Measurements from ENCODE around the gene CDH4. TPM values are rescaled to one million over a fixed set of nuclear protein-coding genes. Genes with fewer than 3 reads are reported as not detected.

Gene CDH4
- total RNA-seq, 1 experiment from 2014 or later, result 5.3 TPM

DNA sequence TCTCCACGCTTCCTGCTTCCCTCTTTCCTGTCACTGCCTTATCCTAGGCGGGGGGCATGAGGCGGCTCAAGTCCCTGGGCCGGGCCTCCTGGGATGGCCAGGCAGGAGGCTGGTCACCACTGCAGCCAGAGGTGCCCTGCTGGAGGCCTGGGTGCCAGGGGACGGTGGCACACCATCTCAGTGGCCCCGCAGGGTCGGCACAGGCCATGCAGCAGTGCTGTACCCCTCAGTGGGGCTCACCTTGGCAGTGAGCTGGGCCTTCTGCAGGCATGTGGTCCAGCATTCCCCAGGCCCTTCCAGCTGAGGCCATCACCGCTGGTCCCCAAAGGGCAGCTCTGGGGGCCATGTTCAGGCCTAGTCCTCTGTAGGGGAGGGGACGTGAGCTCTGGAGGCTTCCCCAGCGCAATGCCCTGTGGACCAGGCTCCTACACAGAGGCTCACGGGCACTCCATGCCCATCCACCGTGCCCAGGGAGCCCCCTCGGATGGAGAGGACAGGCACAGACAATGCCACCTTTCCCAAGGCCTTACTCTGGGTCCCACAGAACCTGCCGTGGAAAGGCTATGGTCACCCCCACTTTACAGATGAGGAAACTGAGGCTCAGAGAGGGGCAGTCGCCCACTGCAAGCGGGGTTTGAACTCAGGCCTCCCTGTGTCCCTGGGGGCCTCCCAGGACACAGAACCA is 689.8 kb downstream of the CDH4 start:
- DNase-seq (ENCODE audit: low spot score) (peak; percentile 6), ATAC-seq (no peak)
- no peak overlapping the region for H3K4me3 Mint-ChIP-seq
- no peaks in the 10 kb centered on the region for H3K9me3 Mint-ChIP-seq
- ChIA-PET POLR2A (interaction anchor here (0.6 kb wide), 1 partner anchor 214 kb away, joined by 3 read pairs; no protein-coding TSS in a partner anchor), CTCF (no interaction called here)
- H3K27me3 Mint-ChIP-seq (ENCODE audit: low read depth), result no peaks in the 10 kb centered on the region
- H3K36me3 Mint-ChIP-seq, result peaks cover 5% of the 10 kb centered on the region
- H3K27ac Mint-ChIP-seq, result no peak overlapping the region
- peaks cover 3% of the 10 kb centered on the region for H3K4me1 Mint-ChIP-seq
- TF ChIP-seq ATF3 (CRISPR knock-in tag; conservative IDR thresholded peaks at IDR 0.05) (no peak), ZNF416 (CRISPR knock-in tag; IDR thresholded peaks at IDR 0.05) (no peak), ZSCAN18 (CRISPR knock-in tag; IDR thresholded peaks at IDR 0.05) (no peak), ELF4 (CRISPR knock-in tag; IDR thresholded peaks at IDR 0.05; ENCODE audit: low read depth) (no peak), ZNF281 (CRISPR knock-in tag; IDR thresholded peaks at IDR 0.05) (no peak), ZNF396 (CRISPR knock-in tag; IDR thresholded peaks at IDR 0.05; ENCODE audit: borderline replicate concordance) (no peak), CTCF (IDR thresholded peaks at IDR 0.05) (no peak), ESRRA (CRISPR knock-in tag; IDR thresholded peaks at IDR 0.05; ENCODE audit: borderline replicate concordance) (no peak), ZNF263 (CRISPR knock-in tag; IDR thresholded peaks at IDR 0.05; ENCODE audit: low read depth) (no peak), TCF7 (CRISPR knock-in tag; IDR thresholded peaks at IDR 0.05; ENCODE audit: low read depth) (no peak), OVOL2 (CRISPR knock-in tag; IDR thresholded peaks at IDR 0.05; ENCODE audit: borderline replicate concordance) (no peak), ZNF423 (CRISPR knock-in tag; IDR thresholded peaks at IDR 0.05) (no peak), FOXJ3 (CRISPR knock-in tag; IDR thresholded peaks at IDR 0.05; ENCODE audit: borderline replicate concordance) (no peak), NFE2L1 (CRISPR knock-in tag; IDR thresholded peaks at IDR 0.05) (no peak)
- TF ChIP-seq, protein P1, sequence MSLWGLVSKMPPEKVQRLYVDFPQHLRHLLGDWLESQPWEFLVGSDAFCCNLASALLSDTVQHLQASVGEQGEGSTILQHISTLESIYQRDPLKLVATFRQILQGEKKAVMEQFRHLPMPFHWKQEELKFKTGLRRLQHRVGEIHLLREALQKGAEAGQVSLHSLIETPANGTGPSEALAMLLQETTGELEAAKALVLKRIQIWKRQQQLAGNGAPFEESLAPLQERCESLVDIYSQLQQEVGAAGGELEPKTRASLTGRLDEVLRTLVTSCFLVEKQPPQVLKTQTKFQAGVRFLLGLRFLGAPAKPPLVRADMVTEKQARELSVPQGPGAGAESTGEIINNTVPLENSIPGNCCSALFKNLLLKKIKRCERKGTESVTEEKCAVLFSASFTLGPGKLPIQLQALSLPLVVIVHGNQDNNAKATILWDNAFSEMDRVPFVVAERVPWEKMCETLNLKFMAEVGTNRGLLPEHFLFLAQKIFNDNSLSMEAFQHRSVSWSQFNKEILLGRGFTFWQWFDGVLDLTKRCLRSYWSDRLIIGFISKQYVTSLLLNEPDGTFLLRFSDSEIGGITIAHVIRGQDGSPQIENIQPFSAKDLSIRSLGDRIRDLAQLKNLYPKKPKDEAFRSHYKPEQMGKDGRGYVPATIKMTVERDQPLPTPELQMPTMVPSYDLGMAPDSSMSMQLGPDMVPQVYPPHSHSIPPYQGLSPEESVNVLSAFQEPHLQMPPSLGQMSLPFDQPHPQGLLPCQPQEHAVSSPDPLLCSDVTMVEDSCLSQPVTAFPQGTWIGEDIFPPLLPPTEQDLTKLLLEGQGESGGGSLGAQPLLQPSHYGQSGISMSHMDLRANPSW (CRISPR knock-in tag; conservative IDR thresholded peaks at IDR 0.05; ENCODE audit: low read depth), result no peak
- TF ChIP-seq, protein P2, sequence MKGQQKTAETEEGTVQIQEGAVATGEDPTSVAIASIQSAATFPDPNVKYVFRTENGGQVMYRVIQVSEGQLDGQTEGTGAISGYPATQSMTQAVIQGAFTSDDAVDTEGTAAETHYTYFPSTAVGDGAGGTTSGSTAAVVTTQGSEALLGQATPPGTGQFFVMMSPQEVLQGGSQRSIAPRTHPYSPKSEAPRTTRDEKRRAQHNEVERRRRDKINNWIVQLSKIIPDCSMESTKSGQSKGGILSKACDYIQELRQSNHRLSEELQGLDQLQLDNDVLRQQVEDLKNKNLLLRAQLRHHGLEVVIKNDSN (CRISPR knock-in tag; IDR thresholded peaks at IDR 0.05), result no peak
- TF ChIP-seq, protein P3, sequence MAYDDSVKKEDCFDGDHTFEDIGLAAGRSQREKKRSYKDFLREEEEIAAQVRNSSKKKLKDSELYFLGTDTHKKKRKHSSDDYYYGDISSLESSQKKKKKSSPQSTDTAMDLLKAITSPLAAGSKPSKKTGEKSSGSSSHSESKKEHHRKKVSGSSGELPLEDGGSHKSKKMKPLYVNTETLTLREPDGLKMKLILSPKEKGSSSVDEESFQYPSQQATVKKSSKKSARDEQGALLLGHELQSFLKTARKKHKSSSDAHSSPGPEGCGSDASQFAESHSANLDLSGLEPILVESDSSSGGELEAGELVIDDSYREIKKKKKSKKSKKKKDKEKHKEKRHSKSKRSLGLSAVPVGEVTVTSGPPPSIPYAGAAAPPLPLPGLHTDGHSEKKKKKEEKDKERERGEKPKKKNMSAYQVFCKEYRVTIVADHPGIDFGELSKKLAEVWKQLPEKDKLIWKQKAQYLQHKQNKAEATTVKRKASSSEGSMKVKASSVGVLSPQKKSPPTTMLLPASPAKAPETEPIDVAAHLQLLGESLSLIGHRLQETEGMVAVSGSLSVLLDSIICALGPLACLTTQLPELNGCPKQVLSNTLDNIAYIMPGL (CRISPR knock-in tag; IDR thresholded peaks at IDR 0.05), result no peak
- TF ChIP-seq, protein P4, sequence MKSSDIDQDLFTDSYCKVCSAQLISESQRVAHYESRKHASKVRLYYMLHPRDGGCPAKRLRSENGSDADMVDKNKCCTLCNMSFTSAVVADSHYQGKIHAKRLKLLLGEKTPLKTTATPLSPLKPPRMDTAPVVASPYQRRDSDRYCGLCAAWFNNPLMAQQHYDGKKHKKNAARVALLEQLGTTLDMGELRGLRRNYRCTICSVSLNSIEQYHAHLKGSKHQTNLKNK (CRISPR knock-in tag; IDR thresholded peaks at IDR 0.05), result no peak
- TF ChIP-seq, protein P5, sequence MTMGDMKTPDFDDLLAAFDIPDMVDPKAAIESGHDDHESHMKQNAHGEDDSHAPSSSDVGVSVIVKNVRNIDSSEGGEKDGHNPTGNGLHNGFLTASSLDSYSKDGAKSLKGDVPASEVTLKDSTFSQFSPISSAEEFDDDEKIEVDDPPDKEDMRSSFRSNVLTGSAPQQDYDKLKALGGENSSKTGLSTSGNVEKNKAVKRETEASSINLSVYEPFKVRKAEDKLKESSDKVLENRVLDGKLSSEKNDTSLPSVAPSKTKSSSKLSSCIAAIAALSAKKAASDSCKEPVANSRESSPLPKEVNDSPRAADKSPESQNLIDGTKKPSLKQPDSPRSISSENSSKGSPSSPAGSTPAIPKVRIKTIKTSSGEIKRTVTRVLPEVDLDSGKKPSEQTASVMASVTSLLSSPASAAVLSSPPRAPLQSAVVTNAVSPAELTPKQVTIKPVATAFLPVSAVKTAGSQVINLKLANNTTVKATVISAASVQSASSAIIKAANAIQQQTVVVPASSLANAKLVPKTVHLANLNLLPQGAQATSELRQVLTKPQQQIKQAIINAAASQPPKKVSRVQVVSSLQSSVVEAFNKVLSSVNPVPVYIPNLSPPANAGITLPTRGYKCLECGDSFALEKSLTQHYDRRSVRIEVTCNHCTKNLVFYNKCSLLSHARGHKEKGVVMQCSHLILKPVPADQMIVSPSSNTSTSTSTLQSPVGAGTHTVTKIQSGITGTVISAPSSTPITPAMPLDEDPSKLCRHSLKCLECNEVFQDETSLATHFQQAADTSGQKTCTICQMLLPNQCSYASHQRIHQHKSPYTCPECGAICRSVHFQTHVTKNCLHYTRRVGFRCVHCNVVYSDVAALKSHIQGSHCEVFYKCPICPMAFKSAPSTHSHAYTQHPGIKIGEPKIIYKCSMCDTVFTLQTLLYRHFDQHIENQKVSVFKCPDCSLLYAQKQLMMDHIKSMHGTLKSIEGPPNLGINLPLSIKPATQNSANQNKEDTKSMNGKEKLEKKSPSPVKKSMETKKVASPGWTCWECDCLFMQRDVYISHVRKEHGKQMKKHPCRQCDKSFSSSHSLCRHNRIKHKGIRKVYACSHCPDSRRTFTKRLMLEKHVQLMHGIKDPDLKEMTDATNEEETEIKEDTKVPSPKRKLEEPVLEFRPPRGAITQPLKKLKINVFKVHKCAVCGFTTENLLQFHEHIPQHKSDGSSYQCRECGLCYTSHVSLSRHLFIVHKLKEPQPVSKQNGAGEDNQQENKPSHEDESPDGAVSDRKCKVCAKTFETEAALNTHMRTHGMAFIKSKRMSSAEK (CRISPR knock-in tag; IDR thresholded peaks at IDR 0.05; ENCODE audit: borderline replicate concordance), result no peak
